Middle frontal gyrus (tissue), 1 donor: Measurements from ENCODE around the gene SPOPL.
"Not testable (repeated sequence)": the region's sequence is repeated elsewhere in the genome, so short reads cannot be mapped to it uniquely, and the experiment has no call there.

Experiments
- DNase-seq: peaks from one replicate; pipeline ENCODE4 v3.0.0-alpha.2; 2015; ENCODE audit warnings: low spot score; ENCODE audit errors: extremely low spot score

The SPOPL gene

GRCh38 chr2:138523018-138523672 lies 21.6 kb downstream of the SPOPL start:
- DNase-seq, result not testable (repeated sequence)

GRCh38 chr2:138523673-138524042 lies 22.1 kb downstream of the SPOPL start:
- DNase-seq, result not testable (repeated sequence)

- not testable (repeated sequence) for DNase-seq
These were observed 22.8 kb downstream of the SPOPL start for GRCh38 chr2:138524353-138524752.

DNA sequence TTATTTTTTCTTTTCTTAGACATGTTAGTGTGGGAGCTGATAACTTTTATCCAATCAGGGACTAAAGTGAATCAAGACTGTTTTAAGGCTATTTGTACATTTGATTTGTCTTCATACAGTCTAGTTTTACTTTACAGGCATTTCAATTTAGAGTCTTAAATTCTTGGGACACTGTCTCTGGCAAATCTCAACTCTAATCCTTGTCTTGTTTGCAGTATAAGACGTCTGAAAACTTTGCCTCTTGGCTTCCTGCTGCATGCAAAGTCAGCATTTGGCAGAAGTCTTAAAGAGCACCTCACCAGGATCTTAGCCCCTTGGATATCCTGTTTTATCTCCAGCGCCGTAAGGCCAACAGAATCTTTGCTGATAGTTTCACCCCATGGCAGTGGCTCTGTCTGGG lies 30.3 kb downstream of the SPOPL start:
- DNase-seq, result no peak

GRCh38 chr2:138534791-138535190 lies 33.2 kb downstream of the SPOPL start:
- DNase-seq, result no peak

- no peak for DNase-seq
These were observed 34.7 kb downstream of the SPOPL start for GRCh38 chr2:138536302-138536701.

- no peak for DNase-seq
These were observed 35.2 kb downstream of the SPOPL start for GRCh38 chr2:138536740-138537139.

DNA sequence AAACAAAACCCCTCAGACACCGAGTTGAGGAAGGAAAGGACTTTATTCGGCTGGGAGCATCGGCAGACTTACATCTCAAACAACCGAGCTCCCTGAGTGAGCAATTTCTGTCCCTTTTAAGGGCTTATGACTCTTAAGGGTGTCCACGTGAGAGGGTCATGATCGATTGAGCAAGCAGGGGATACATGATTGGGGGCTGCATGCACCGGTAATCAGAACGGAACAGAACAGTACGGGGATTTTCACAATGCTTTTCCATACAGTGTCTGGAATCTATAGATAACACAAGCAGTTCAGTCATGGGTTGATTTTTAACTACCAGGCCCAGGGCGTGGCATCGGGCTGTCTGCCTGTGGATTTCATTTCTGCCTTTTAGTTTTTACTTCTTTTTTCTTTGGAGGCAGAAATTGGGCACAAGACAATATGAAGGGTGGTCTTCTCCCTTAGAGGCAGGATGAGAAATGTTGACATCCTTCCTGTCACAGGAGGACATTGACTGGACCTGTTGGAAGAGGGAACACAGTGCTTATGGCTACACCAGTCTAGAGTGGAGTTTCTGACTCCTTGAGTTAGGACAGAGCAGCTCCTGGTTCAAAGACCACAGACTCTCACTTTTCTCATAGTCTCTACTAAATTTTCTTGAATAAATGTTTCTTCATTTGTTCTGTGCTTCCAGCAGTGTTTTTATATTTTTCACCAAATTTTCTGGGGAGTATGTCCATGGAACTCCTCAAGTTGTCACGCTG lies 35.8 kb downstream of the SPOPL start:
- DNase-seq, result no peak

GRCh38 chr2:138544206-138544605 lies 42.6 kb downstream of the SPOPL start:
- DNase-seq, result not testable (repeated sequence)

DNA sequence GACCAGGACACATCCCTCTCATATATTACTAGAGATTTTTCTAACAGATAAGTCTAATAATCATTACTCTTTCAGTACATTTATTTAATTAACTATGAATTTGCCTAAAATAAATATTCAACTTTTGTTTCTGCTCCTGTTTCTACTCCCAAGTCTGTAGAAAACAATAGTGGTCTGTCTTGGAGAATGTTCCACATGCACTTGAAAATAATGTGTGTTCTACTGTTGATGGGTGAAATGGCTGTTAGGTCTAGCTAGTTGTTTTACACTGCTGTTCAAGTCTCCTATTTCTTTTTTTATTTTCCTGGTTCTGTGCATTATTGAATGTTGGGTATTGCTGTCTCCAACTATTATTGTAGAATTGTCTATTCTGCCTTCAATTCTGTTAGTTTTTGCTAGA lies 47.2 kb downstream of the SPOPL start:
- DNase-seq, result no peak

GRCh38 chr2:138550172-138550571 lies 48.6 kb downstream of the SPOPL start:
- DNase-seq, result no peak

GRCh38 chr2:138550670-138551287 lies 49.2 kb downstream of the SPOPL start:
- no peak for DNase-seq

GRCh38 chr2:138554123-138554522 lies 52.6 kb downstream of the SPOPL start:
- DNase-seq, result no peak

- DNase-seq, result no peak
These were observed 58.1 kb downstream of the SPOPL start for GRCh38 chr2:138559641-138560040.

DNA sequence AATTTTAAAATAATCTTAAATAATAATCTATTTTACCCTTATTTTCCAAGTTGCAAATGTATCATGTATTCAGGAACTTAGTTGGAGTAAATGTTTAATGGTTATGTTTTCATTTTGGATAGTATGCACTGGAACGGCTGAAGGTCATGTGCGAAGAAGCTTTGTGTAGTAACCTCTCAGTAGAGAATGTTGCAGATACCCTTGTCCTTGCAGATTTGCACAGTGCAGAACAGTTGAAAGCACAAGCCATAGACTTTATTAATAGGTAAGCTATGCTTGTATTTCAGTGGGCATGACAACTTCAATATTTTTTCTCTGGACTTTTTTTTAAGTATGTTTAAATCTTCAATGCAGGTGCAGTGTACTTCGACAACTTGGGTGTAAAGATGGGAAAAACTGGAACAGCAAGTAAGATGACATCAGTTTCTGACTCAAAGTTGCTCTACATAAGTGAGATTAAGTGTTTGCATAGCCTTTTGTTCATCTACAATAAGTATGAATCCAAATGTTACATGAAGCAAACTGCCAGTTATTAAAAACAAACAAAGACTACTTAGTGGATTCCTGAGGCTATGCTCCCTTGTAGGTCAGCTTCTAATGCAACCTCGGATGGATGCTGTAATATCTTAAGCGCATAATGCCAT lies 63.1 kb downstream of the SPOPL start:
- no peak for DNase-seq

DNA sequence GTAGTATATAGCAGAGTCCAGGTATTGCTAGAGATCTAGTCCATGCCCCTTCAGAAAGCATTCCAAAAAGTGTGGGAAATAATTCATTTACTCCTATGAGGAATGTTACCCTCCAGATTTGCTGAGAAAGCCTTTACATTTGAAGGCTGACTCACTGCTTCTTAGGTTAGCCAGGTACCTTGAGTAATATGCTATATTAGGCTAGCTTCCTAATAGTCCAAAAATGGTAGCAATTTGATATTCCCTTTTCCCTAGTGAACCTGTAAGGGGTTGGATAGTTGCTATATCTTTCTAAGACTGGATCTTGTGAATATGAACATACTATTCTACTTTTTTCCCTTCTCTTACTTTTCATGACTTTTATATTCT lies 63.6 kb downstream of the SPOPL start:
- no peak for DNase-seq

DNA sequence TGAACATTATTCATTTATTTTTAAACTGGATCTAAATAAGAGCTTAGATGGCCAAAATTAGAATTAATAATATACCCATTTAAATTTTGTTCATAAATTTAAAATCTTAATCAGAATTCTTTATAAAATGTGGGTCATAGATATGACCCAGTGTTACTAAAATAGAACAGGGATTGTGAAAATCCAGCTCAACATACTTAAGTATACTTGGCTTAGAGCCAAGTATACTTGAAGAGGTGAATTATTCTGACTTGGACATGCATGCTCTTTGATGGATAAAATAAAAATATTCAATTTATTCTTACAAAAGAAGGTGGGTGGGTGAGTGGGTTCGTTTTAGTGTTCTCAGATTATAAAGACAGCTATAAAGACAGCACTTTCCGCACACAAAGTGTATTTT lies 70.7 kb downstream of the SPOPL start:
- DNase-seq, result no peak

- no peak for DNase-seq
These were observed 75.5 kb downstream of the SPOPL start for GRCh38 chr2:138577066-138577465.

DNA sequence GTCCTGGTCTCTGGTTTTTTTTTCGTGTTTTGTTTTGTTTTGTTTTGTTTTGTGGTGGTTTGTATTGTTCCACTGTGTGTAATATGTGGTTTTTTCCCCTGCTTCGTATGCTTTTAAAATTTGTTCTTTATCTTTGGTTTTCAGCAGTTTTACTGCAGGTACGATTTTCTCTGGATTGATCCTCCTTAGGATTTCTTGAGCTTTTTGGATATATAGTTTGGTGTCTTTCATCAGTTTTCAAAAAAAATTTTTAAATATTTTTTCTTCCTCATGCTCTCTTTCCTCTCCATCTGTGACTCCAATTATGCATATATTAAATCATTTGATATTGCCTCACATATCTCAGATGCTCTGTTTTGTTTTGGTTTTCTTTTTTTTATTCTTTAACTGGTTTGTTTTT lies 78.0 kb downstream of the SPOPL start:
- no peak for DNase-seq

DNA sequence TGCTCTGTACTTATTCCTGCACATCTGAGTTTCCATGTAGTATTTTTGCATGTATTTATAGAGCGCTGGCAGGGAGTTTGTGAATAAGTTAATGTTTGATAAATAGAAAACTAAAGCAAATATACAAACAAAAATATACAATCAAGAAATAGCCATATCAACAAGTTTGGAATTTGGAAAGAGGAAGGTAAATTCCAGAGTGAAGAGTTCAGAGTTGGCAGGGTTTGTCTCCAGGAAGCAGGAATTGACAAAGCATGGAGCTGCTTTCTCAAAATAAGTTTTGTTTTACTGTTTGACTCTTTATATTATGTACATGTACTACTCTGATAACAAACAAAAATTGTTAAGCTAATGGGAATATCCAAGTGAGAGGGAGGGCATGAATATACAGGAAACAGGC lies 80.3 kb downstream of the SPOPL start:
- DNase-seq, result no peak

GRCh38 chr2:138589663-138590062 lies 88.1 kb downstream of the SPOPL start:
- DNase-seq, result no peak

- no peak for DNase-seq
These were observed 94.8 kb downstream of the SPOPL start for GRCh38 chr2:138596403-138596802.
